PC-3 (cell line): ENCODE results near the gene EMP3. TPM values are rescaled to one million over a fixed set of nuclear protein-coding genes. Genes with fewer than 3 reads are reported as not detected.
"Not testable (repeated sequence)": the region's sequence is repeated elsewhere in the genome, so short reads cannot be mapped to it uniquely, and the experiment has no call there.

Experiments used
- ATAC-seq: fragments of 200-7000 bp; cut with Tn5 transposase; 2 replicates; pipeline ENCODE4 v1.9.1; 2020; ENCODE audit warnings: mild to moderate bottlenecking, moderate library complexity
- BruUV-seq: library from RNA; stranded (reverse); fragments of 400-500 nt; replicated peaks from 2 replicates; lab custom pipeline; 2021; lab: Mats Ljungman, UMichigan
- CTCF ChIA-PET: fragments of 300-600 bp; sonication (Branson Sonifier 250); formaldehyde crosslinking; loops from one replicate; lab custom pipeline; 2022; ENCODE audit warnings: antibody characterized with exemption; lab: Charles Lee
- POLR2A ChIA-PET: fragments of 300-600 bp; sonication (Branson Sonifier 250); formaldehyde crosslinking; loops from one replicate; lab custom pipeline; 2022; ENCODE audit warnings: antibody characterized with exemption; ENCODE audit not compliant: unreplicated experiment; lab: Charles Lee
- DNase-seq: peaks from one replicate; pipeline ENCODE4 v3.0.0-alpha.2; 2015
- H2AFZ ChIP-seq: fragments of 300-600 bp; sonication (generic); 2 replicates; pipeline ENCODE4 v1.6.0; 2016; ENCODE audit warnings: antibody characterized with exemption, low read length
- H3F3A ChIP-seq: fragments of 300-600 bp; sonication (generic); one replicate; pipeline ENCODE4 v1.6.0; 2017; ENCODE audit warnings: antibody characterized with exemption, low read length, control low read depth, mild to moderate bottlenecking; ENCODE audit not compliant: unreplicated experiment
- H3K27ac ChIP-seq: fragments of 300-600 bp; sonication (generic); 2 replicates; pipeline ENCODE4 v1.5.1; 2016; ENCODE audit warnings: mild to moderate bottlenecking, low read length
- H3K27me3 ChIP-seq: fragments of 300-600 bp; sonication (generic); 2 replicates; pipeline ENCODE4 v1.6.1; 2016; ENCODE audit warnings: low read length, mixed read lengths
- H3K36me3 ChIP-seq: fragments of 300-600 bp; sonication (generic); 2 replicates; pipeline ENCODE4 v1.6.1; 2016; ENCODE audit warnings: low read depth, mixed run types, low read length, mixed read lengths
- H3K4me1 ChIP-seq: fragments of 300-600 bp; sonication (generic); 2 replicates; pipeline ENCODE4 v1.5.1; 2016; ENCODE audit warnings: low read length; ENCODE audit not compliant: insufficient read depth
- H3K4me2 ChIP-seq: fragments of 300-600 bp; sonication (generic); 2 replicates; pipeline ENCODE4 v1.6.0; 2016; ENCODE audit warnings: low read length
- H3K4me3 ChIP-seq: fragments of 300-600 bp; sonication (generic); 2 replicates; pipeline ENCODE4 v1.5.1; 2016; ENCODE audit warnings: mild to moderate bottlenecking, low read length, mixed read lengths
- H3K79me2 ChIP-seq: fragments of 300-600 bp; sonication (generic); 2 replicates; pipeline ENCODE4 v1.6.1; 2017; ENCODE audit warnings: low read length, mixed read lengths
- H3K9ac ChIP-seq: fragments of 300-600 bp; sonication (generic); 2 replicates; pipeline ENCODE4 v1.6.0; 2016; ENCODE audit warnings: mild to moderate bottlenecking, low read length
- H3K9me2 ChIP-seq: fragments of 300-600 bp; sonication (generic); replicated peaks from 2 replicates; pipeline ENCODE4 v1.6.1; 2016; ENCODE audit warnings: mixed run types, low read length, mixed read lengths
- H3K9me3 ChIP-seq: fragments of 300-600 bp; sonication (generic); 2 replicates; pipeline ENCODE4 v1.6.1; 2016; ENCODE audit warnings: low read length, mixed read lengths
- H4K20me1 ChIP-seq: fragments of 300-600 bp; sonication (generic); 2 replicates; pipeline ENCODE4 v1.6.1; 2016; ENCODE audit warnings: low read length, mixed read lengths
- EZH2 ChIP-seq: fragments of 300-600 bp; sonication (generic); IDR thresholded peaks from one replicate; pipeline ENCODE4 v1.6.1; 2017; ENCODE audit warnings: antibody characterized with exemption, mild to moderate bottlenecking, low read length; ENCODE audit not compliant: unreplicated experiment
- EZH2phosphoT487 ChIP-seq: fragments of 300-600 bp; sonication (generic); IDR thresholded peaks from 2 replicates; pipeline ENCODE4 v1.6.1; 2018; ENCODE audit warnings: mild to moderate bottlenecking, antibody characterized with exemption, low read length, borderline replicate concordance
- intact Hi-C: fragments of 100-400 bp; cut with micrococcal nuclease; formaldehyde crosslinking; loops from 2 replicates; pipeline ENCODE4 v1.9.0; 2023
- total RNA-seq: library from RNA; depleted of rRNA; stranded (reverse); fragments of >200 nt; gene quantifications from 2 replicates; pipeline ENCODE4 v1.2.3, GENCODE V29; 2014
- TF ChIP-seq, protein P1 (sequence below): fragments of 300-600 bp; sonication (generic); conservative IDR thresholded peaks from 2 replicates; pipeline ENCODE4 v1.5.1; 2017; ENCODE audit warnings: antibody characterized with exemption, low read depth, mild to moderate bottlenecking, low read length

The EMP3 gene
- total RNA-seq, 1 experiment from 2014 or later = 31.9 TPM

DNA sequence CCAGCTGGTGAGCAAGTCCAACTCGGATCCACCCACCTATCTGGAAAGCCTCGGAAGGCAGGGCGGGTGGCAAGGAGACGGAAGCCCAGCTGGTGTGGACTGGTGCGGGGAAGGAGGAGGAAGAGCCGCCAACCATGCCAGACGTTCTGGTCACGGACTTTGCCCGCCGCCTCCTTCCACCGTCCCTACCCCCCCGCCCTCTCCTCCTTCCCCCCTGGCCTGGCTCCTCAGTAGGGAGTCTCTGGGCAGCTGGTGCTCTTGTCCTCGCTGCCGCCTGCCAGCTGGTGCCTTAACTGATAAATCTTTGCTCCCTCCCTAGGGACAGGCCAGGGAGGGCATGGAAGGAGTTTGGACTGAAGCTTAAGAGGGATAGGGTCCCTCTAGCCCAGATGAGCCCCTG, 43.6 kb downstream of the EMP3 start:
- peaks cover 15% of the 10 kb centered on the region for H3K4me1 ChIP-seq
- intact Hi-C loops = no loop called here
- TF ChIP-seq, protein P1, sequence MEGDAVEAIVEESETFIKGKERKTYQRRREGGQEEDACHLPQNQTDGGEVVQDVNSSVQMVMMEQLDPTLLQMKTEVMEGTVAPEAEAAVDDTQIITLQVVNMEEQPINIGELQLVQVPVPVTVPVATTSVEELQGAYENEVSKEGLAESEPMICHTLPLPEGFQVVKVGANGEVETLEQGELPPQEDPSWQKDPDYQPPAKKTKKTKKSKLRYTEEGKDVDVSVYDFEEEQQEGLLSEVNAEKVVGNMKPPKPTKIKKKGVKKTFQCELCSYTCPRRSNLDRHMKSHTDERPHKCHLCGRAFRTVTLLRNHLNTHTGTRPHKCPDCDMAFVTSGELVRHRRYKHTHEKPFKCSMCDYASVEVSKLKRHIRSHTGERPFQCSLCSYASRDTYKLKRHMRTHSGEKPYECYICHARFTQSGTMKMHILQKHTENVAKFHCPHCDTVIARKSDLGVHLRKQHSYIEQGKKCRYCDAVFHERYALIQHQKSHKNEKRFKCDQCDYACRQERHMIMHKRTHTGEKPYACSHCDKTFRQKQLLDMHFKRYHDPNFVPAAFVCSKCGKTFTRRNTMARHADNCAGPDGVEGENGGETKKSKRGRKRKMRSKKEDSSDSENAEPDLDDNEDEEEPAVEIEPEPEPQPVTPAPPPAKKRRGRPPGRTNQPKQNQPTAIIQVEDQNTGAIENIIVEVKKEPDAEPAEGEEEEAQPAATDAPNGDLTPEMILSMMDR = no peak
- TF ChIP-seq EZH2phosphoT487 (no peak), EZH2 (no peak)
- H3K4me2 ChIP-seq = no peak overlapping the region
- POLR2A ChIA-PET = no interaction called here
- no peak for DNase-seq
- no peaks in the 10 kb centered on the region for H3F3A ChIP-seq
- ATAC-seq = no peak
- no peaks in the 10 kb centered on the region for H3K9me3 ChIP-seq
- H3K79me2 ChIP-seq = no peaks in the 10 kb centered on the region
- no peaks in the 10 kb centered on the region for H3K36me3 ChIP-seq
- H2AFZ ChIP-seq = no peak overlapping the region
- no peaks in the 10 kb centered on the region for H4K20me1 ChIP-seq
- CTCF ChIA-PET = no interaction called here
- H3K9me2 ChIP-seq = no peaks in the 10 kb centered on the region
- no peak overlapping the region for H3K4me3 ChIP-seq
- no TSS peak for BruUV-seq
- no peaks in the 10 kb centered on the region for H3K27me3 ChIP-seq
- H3K9ac ChIP-seq = no peak overlapping the region
- H3K27ac ChIP-seq = no peak overlapping the region

DNA sequence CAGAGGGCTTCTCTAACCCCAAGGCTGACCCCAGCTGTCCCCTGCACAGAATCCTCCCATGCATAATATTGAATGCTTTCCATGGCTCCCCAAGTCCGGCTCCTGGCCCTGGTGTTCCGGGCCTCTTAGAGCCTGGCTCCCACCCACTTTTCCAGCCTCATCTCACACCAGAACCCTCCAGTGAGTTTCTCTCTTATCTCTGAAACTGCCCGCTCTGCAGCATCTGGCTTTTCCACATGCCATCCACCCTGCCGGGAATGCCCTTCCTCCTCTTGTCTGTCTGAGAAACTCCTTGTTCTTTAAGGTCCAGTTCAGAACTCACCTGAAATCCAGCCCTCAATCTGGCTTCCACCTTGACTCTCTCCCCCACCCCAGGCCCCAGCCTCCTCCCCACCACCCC, 45.6 kb downstream of the EMP3 start:
- TF ChIP-seq EZH2phosphoT487 (no peak), EZH2 (no peak)
- TF ChIP-seq, protein P1 = no peak
- Histone ChIP-seq H2AFZ (no peak overlapping the region), H3K27ac (no peak overlapping the region), H3K4me3 (no peak overlapping the region), H4K20me1 (no peaks in the 10 kb centered on the region), H3K9me2 (no peaks in the 10 kb centered on the region), H3K9me3 (no peaks in the 10 kb centered on the region), H3K36me3 (no peaks in the 10 kb centered on the region), H3K9ac (no peak overlapping the region), H3K79me2 (no peaks in the 10 kb centered on the region), H3F3A (no peaks in the 10 kb centered on the region), H3K27me3 (no peaks in the 10 kb centered on the region), H3K4me2 (no peak overlapping the region), H3K4me1 (peaks cover 15% of the 10 kb centered on the region)
- intact Hi-C loops = no loop called here
- ChIA-PET POLR2A (no interaction called here), CTCF (no interaction called here)
- no TSS peak for BruUV-seq
- ATAC-seq = no peak
- DNase-seq = no peak

DNA sequence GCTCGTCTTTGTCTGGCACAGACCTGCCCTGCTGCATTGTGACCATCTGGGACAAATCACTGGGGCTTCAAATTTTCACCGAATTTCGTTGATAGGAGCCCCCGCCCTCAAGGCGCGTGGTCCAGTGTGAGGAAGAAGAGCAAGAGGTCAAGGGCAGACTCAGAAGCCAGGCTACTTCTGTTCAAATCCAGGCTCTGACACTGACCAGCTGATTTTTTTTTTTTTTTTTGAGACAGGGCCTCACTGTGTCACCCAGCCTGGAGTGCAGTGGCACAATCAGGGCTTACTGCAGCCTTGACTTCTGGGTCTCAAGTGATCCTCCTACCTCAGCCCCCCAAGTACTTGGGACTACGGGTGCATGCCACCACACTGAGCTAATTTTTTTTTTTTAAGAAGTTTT, 46.0 kb downstream of the EMP3 start:
- no peak for DNase-seq
- H3K27ac ChIP-seq = no peak overlapping the region
- CTCF ChIA-PET = no interaction called here
- intact Hi-C loops = no loop called here
- no peaks in the 10 kb centered on the region for H4K20me1 ChIP-seq
- no peaks in the 10 kb centered on the region for H3K27me3 ChIP-seq
- H3K9me2 ChIP-seq = no peaks in the 10 kb centered on the region
- no peak overlapping the region for H3K4me2 ChIP-seq
- no peaks in the 10 kb centered on the region for H3F3A ChIP-seq
- ATAC-seq = no peak
- peaks cover 15% of the 10 kb centered on the region for H3K4me1 ChIP-seq
- no peaks in the 10 kb centered on the region for H3K79me2 ChIP-seq
- no peak for TF ChIP-seq EZH2
- TF ChIP-seq, protein P1 = no peak
- TF ChIP-seq EZH2phosphoT487 = no peak
- H3K9ac ChIP-seq = no peak overlapping the region
- no peaks in the 10 kb centered on the region for H3K9me3 ChIP-seq
- H3K36me3 ChIP-seq = no peaks in the 10 kb centered on the region
- POLR2A ChIA-PET = no interaction called here
- H2AFZ ChIP-seq = no peak overlapping the region
- no peak overlapping the region for H3K4me3 ChIP-seq
- BruUV-seq = no TSS peak

DNA sequence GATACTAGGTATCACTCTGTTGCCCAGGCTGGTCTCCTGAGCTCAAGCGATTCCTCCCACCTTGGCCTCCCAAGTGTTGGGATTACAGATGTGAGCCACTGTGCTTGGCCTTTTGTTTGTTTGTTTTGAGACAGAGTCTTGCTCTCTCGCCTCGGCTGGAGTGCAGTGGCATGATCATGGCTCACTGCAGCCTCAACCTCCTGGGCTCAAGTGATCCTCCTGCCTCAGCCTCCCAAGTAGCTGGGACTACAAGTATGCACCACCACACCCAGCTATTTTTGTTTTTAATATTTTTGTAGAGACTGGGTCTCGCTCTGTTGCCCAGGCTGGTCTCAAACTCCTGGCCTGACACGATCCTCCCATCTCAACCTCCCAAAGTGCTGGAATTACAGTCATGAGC, 46.4 kb downstream of the EMP3 start:
- POLR2A ChIA-PET, DNase-seq, H3F3A ChIP-seq, BruUV-seq, intact Hi-C loops, H3K9me2 ChIP-seq, CTCF ChIA-PET, H3K9ac ChIP-seq, H3K79me2 ChIP-seq, H3K27me3 ChIP-seq, H3K4me3 ChIP-seq, H3K4me2 ChIP-seq, H3K27ac ChIP-seq, H2AFZ ChIP-seq, H3K36me3 ChIP-seq, ATAC-seq, H3K9me3 ChIP-seq, H4K20me1 ChIP-seq: not testable (repeated sequence)
- H3K4me1 ChIP-seq = peaks cover 15% of the 10 kb centered on the region
